HCT116 (cell line): ENCODE measurements around the gene SERPINA10.

Experiments
- POLR2A ChIP-seq: IDR thresholded peaks from 2 replicates; pipeline ENCODE4 v1.7.0; 2011; ENCODE audit warnings: borderline replicate concordance; ENCODE audit not compliant: insufficient read depth, insufficient read length; ENCODE audit errors: extremely low read depth
- TF ChIP-seq, protein P1 (sequence below), 3 experiments: fragments of 200-600 bp in 1 of 3; sonication (generic) in 1 of 3; IDR thresholded peaks in 2 of 3; conservative IDR thresholded peaks in 1 of 3; 2 replicates each; pipeline ENCODE4 v1.5.1; 2012 to 2017; ENCODE audit warnings: low read depth in 2 of 3, low read length in 2 of 3, antibody characterized with exemption in 1 of 3, borderline replicate concordance in 1 of 3, control low read depth in 1 of 3, mild to moderate bottlenecking in 1 of 3, mixed read lengths in 1 of 3, mixed run types in 1 of 3, moderate library complexity in 1 of 3; ENCODE audit not compliant: insufficient read depth in 1 of 3

DNA sequence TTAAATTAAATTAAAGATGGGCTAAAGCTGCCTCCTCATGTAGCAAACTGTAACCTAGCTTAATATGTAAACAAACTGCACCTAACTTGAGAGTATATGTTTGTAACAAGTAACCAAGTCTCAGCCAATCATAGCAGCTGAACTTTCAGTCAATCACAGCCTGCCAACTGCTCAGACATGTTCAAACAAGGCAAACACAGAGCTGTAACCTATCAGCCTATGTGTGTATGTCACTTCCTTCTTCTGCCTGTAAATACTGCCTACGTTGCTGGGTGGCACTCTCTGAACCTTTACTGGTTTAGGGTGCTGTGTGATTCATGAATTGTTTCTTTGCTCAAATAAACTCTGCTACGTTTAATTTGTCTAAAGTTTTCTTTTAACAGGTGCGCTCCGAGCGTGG lies 27.2 kb upstream of the SERPINA10 start:
- no peak for TF ChIP-seq POLR2A
- TF ChIP-seq, protein P1, sequence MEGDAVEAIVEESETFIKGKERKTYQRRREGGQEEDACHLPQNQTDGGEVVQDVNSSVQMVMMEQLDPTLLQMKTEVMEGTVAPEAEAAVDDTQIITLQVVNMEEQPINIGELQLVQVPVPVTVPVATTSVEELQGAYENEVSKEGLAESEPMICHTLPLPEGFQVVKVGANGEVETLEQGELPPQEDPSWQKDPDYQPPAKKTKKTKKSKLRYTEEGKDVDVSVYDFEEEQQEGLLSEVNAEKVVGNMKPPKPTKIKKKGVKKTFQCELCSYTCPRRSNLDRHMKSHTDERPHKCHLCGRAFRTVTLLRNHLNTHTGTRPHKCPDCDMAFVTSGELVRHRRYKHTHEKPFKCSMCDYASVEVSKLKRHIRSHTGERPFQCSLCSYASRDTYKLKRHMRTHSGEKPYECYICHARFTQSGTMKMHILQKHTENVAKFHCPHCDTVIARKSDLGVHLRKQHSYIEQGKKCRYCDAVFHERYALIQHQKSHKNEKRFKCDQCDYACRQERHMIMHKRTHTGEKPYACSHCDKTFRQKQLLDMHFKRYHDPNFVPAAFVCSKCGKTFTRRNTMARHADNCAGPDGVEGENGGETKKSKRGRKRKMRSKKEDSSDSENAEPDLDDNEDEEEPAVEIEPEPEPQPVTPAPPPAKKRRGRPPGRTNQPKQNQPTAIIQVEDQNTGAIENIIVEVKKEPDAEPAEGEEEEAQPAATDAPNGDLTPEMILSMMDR (IDR thresholded peaks at IDR 0.05 in 2 of 3, conservative IDR thresholded peaks at IDR 0.05 in 1 of 3; ENCODE audit: borderline replicate concordance in 1 of 3, insufficient read depth in 1 of 3, low read depth in 2 of 3, low read length in 2 of 3) = no peak
